H54 (cell line): ENCODE results near the gene TUFT1.

Experiments used
- DNase-seq: peaks from one replicate; pipeline ENCODE4 v3.0.0; 2011; ENCODE audit warnings: low spot score, mixed read lengths; ENCODE audit not compliant: insufficient read length
- FAIRE-seq: peaks from 3 replicates; lab custom pipeline; 2011; peaks lifted over from hg19 to GRCh38; lab: Jason Lieb, UNC
- POLR2A ChIP-seq: IDR thresholded peaks from 2 replicates; pipeline ENCODE4 v1.6.1; 2011; ENCODE audit warnings: low read depth, mild to moderate bottlenecking, low read length

TUFT1 gene

GRCh38 chr1:151565502-151566189 is 25.5 kb downstream of the TUFT1 start:
- TF ChIP-seq POLR2A = no peak
- DNase-seq (no peak), FAIRE-seq (no peak)

GRCh38 chr1:151568626-151569088 is 28.5 kb downstream of the TUFT1 start:
- no peak for DNase-seq
- no peak for FAIRE-seq
- TF ChIP-seq POLR2A = no peak

- FAIRE-seq (no peak), DNase-seq (no peak)
Measured at GRCh38 chr1:151570819-151571218, 30.7 kb downstream of the TUFT1 start.

GRCh38 chr1:151574575-151575529 is 34.7 kb downstream of the TUFT1 start:
- no peak for TF ChIP-seq POLR2A
- FAIRE-seq (no peak), DNase-seq (peak; percentile 98)

More at GRCh38 chr1:151570819-151571218, 30.7 kb downstream of the TUFT1 start:
- no peak for TF ChIP-seq POLR2A

GRCh38 chr1:151577173-151577572 is 37.1 kb downstream of the TUFT1 start:
- no peak for FAIRE-seq
- no peak for DNase-seq
- no peak for TF ChIP-seq POLR2A

- no peak for TF ChIP-seq POLR2A
- no peak for FAIRE-seq
- no peak for DNase-seq
Measured at GRCh38 chr1:151578941-151579340, 38.8 kb downstream of the TUFT1 start.

DNA sequence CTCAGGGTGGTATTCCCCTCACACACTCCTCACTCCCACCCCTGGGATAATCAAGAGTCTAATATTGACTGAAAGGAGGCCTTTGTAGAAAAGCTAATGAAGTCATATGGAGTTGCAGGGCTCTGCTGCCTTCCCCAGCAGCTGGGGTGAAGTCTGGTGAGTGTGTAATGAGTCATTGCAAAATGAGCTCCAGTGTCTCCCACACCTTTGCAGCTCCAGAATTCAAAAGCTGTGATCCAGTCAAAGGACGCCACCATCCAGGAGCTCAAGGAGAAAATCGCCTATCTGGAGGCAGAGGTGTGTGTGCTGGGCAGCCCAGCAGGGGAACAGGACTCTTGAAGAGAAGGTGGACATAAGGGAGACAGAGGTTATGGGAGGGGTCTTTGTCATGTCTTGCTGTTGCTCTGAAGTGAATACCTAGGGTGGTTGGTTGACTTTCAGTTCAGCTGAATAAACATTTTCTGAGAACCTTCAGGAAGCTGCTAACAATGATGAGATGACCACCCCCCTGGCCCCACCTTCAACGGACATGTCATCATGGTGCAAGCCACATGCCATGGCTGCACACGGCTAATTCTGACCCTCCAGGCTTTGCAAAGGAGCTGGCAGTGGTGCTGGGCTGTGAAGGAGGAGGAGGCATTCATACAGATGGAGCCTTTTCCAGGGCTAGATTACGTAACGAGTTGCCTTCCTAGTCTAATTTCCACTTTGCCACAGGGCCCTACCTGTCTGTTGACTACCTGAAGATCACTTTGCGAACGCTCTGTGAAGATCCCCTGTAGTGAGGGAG is 39.5 kb downstream of the TUFT1 start:
- FAIRE-seq (no peak), DNase-seq (peak; percentile 83)
- no peak for TF ChIP-seq POLR2A

DNA sequence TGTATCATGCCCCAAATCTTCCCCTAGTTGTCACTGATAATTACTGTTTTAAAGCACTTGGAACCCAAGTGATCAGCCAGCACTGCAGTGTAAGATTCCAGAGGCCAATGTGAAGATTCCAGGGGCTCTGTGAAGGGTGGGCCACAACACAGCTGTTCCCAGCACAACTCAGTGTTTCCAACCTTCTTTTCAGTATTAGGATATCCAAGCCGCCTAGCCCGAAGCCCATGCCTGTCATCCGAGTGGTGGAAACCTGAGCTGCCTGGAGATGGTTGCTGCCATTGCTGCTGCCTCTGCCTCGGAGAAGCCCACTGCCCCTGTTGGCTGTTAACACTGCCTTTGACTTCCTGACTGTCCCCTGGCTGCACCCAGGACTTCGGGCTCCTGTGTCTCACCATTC is 41.3 kb downstream of the TUFT1 start:
- DNase-seq (no peak), FAIRE-seq (no peak)
- TF ChIP-seq POLR2A = no peak

GRCh38 chr1:151581921-151582320 is 41.8 kb downstream of the TUFT1 start:
- FAIRE-seq (no peak), DNase-seq (no peak)
- TF ChIP-seq POLR2A = no peak

DNA sequence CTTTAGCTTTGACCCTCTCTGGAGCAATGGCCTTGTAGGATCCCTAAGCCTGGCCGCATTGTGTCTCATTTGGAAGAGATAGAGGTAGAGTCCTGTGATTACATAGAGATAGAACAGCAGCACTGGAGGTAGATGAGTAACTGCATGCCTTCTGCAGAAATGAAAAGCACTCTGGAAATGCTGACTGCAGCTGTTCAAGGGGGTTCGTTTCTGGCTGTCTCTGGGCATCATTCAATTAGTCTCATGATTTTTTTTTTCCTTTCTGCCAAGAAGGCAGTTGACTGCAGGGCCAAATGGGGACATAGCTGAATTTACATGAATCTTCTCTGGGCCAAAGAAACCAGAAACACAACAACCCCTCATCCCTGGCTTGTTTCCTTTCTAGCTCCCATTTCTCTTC is 43.7 kb downstream of the TUFT1 start:
- no peak for TF ChIP-seq POLR2A
- FAIRE-seq (no peak), DNase-seq (no peak)

DNA sequence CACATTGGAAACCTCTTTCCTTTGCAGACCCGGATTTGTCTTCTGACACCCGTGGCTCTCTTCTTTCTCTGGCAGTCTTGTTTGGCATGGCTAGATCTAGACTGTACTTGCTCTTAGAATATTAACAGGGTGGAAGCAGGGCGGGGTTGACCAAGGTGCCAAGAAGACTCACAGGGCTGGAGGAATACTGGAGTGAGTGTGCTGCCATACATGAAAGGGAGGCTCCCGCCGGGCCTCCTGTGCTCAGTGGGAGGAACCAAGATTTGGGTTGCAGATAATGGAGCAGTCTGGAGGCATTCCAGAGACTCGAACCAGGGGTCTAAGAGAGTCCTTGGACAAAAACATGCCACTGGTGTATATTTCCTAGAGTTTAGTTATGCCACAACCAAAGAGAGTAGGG is 44.2 kb downstream of the TUFT1 start:
- no peak for FAIRE-seq
- TF ChIP-seq POLR2A = no peak
- DNase-seq = no peak

DNA sequence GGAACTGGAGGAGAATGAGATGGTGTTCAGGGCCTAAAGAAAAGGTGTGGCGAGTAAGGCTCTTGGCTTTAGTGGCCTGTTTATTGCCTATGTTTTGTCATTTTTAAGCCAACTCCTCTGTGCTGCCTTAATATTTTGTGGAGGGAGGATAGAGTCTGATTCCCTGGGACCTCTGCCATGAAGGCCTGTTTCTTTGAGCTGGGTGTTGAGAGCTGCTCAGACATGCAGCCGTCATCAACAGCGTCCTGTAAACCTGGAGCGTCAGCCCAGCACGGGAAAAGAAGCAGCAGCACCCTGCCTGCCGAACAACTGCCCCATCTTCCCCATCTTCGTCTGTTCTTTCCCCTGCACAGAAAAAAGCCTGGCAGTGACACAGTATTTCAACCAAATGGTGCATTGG is 44.7 kb downstream of the TUFT1 start:
- FAIRE-seq (no peak), DNase-seq (no peak)
- no peak for TF ChIP-seq POLR2A

GRCh38 chr1:151585622-151586021 is 45.5 kb downstream of the TUFT1 start:
- DNase-seq (peak; percentile 64), FAIRE-seq (peak; percentile 23)
- no peak for TF ChIP-seq POLR2A

- FAIRE-seq = no peak
- no peak for TF ChIP-seq POLR2A
- DNase-seq = no peak
Measured at GRCh38 chr1:151590961-151591360, 50.9 kb downstream of the TUFT1 start.

DNA sequence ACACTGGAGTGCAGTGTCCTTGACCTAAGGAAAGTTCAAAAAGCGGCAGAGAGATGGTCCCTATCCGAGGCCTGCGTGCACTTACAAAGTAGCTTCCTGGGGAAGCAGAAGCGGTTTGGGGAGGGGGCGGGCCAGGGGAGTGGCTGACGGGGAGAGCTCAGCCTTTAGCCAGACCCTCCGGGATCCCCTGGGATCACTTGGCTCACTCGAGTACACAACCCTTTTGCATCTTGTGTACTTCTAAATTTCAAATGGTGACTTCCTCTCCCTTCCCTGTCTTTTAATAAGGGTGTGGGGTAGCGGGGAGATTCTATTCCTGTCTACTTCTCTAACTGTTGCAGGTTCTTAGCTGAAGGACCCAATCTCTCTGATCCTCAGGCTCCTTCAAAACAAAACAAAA is 53.6 kb downstream of the TUFT1 start:
- DNase-seq (no peak), FAIRE-seq (no peak)
- TF ChIP-seq POLR2A = no peak
